ENCODE results near the gene BLM. TPM values are rescaled to one million over a fixed set of nuclear protein-coding genes. Genes with fewer than 3 reads are reported as not detected.

The BLM gene
- polyA plus RNA-seq, 1 experiment, result 2.1 TPM

DNA sequence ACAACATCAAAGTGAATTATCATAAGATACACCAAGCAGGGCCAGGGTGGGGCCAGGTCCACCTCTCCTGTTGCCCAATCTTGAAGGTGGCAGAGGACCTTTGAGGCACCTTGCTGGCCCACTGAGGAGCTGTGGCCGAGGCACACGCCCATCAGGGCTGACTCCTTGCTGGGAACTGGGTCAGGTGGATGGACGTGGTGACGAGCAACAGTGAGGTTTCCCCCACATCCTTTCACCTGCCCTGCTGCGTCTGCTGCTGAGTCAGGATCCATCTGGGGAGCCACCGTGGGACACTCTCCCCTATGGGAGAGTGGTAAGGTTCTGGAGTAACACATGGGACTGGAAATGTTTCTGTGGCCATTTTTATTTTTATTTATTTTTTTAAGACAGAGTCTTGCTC lies 134.0 kb downstream of the BLM start:
- Histone ChIP-seq H3K27me3 (ENCODE audit: control insufficient read depth, insufficient read depth, low read length) (no peaks in the 10 kb centered on the region), H3K4me3 (ENCODE audit: low read depth, low read length) (no peak overlapping the region), H3K27ac (ENCODE audit: low read depth, low read length) (no peak overlapping the region), H3K9me3 (ENCODE audit: control insufficient read depth, insufficient read depth, low read length) (no peaks in the 10 kb centered on the region)
- ChIA-PET CTCF (no interaction called here), POLR2A (no interaction called here)
- TF ChIP-seq, protein P1, sequence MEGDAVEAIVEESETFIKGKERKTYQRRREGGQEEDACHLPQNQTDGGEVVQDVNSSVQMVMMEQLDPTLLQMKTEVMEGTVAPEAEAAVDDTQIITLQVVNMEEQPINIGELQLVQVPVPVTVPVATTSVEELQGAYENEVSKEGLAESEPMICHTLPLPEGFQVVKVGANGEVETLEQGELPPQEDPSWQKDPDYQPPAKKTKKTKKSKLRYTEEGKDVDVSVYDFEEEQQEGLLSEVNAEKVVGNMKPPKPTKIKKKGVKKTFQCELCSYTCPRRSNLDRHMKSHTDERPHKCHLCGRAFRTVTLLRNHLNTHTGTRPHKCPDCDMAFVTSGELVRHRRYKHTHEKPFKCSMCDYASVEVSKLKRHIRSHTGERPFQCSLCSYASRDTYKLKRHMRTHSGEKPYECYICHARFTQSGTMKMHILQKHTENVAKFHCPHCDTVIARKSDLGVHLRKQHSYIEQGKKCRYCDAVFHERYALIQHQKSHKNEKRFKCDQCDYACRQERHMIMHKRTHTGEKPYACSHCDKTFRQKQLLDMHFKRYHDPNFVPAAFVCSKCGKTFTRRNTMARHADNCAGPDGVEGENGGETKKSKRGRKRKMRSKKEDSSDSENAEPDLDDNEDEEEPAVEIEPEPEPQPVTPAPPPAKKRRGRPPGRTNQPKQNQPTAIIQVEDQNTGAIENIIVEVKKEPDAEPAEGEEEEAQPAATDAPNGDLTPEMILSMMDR (IDR thresholded peaks at IDR 0.05; ENCODE audit: low read depth, low read length), result no peak
- DNase-seq (ENCODE audit: low read depth, low spot score), result no peak

DNA sequence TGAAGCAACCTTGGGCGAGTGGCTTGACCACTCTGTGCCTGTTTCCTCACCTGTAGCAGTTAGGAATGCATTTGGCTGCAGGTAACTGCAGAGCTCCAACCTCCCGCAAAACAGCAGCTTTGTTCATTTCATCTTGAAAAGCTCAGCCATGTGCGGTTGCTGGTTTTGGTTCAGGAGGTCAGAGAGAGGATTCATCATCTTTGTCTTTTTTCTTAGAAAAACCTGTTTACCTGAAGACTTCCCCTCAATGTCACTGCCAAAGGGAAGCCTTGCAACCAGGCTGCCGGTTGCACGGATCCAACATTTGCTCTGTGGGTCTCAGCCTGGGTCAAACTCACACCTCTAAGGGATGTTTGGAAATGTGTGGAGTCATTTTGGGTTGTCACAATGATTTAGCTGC lies 134.8 kb downstream of the BLM start:
- no peak for DNase-seq (ENCODE audit: low read depth, low spot score)
- no peak overlapping the region for H3K4me3 ChIP-seq (ENCODE audit: low read depth, low read length)
- POLR2A ChIA-PET, result interaction anchor here (0.7 kb wide), 1 partner anchor 122 kb away, joined by 5 read pairs; no protein-coding TSS in a partner anchor
- TF ChIP-seq, protein P1 (IDR thresholded peaks at IDR 0.05; ENCODE audit: low read depth, low read length), result no peak
- no peak overlapping the region for H3K27ac ChIP-seq (ENCODE audit: low read depth, low read length)
- CTCF ChIA-PET, result interaction anchor here (0.7 kb wide), 1 partner anchor 40 kb away, joined by 4 read pairs; no protein-coding TSS in a partner anchor
- no peaks in the 10 kb centered on the region for H3K9me3 ChIP-seq (ENCODE audit: control insufficient read depth, insufficient read depth, low read length)
- H3K27me3 ChIP-seq (ENCODE audit: control insufficient read depth, insufficient read depth, low read length), result no peaks in the 10 kb centered on the region

DNA sequence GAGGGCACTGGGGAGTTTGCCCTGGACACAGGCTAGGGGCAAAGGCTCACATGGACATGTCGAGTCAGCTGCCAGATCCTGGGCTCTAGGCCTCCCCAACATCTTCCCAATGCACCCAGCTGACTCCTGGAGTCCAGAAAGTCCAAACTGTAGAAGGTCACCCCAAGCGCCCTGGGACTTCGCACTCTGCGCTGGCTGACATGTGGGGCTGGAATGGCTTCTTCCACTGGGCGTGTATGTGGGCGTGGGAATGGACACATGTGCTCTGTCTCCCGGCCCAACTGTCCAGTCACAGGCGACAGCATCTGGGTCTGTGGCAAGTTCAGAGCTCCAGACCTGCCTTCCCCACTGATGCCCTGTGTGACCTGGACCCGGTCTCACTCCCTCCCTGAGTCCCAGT lies 138.0 kb downstream of the BLM start:
- Histone ChIP-seq H3K27ac (ENCODE audit: low read depth, low read length) (no peak overlapping the region), H3K27me3 (ENCODE audit: control insufficient read depth, insufficient read depth, low read length) (no peaks in the 10 kb centered on the region), H3K4me3 (ENCODE audit: low read depth, low read length) (no peak overlapping the region), H3K9me3 (ENCODE audit: control insufficient read depth, insufficient read depth, low read length) (no peaks in the 10 kb centered on the region)
- POLR2A ChIA-PET, result no interaction called here
- no peak for DNase-seq (ENCODE audit: low read depth, low spot score)
- TF ChIP-seq, protein P1 (IDR thresholded peaks at IDR 0.05; ENCODE audit: low read depth, low read length), result no peak
- CTCF ChIA-PET, result no interaction called here

DNA sequence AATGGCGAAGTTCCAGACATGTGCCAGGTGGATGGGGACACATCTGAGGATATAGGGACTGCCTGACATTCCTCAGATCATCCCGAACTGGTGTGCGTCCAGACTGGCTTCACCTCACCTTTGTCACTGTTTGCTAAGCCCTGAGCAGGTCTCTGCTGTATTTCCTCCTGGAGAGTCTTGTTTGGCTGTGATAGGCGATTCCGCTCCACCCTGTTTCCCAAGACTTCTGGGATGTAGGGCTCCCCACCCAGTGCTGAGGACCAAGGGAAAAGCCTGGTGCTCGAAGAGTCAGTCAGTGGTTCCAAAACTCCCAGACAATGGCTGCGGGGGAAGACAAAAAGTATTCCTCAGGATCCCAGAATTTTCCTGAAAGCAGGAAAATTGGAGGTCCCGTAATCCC lies 140.2 kb downstream of the BLM start:
- H3K4me3 ChIP-seq (ENCODE audit: low read depth, low read length), result no peak overlapping the region
- no peaks in the 10 kb centered on the region for H3K9me3 ChIP-seq (ENCODE audit: control insufficient read depth, insufficient read depth, low read length)
- TF ChIP-seq, protein P1 (IDR thresholded peaks at IDR 0.05; ENCODE audit: low read depth, low read length), result no peak
- ChIA-PET POLR2A (no interaction called here), CTCF (no interaction called here)
- H3K27ac ChIP-seq (ENCODE audit: low read depth, low read length), result no peak overlapping the region
- DNase-seq (ENCODE audit: low read depth, low spot score), result no peak
- H3K27me3 ChIP-seq (ENCODE audit: control insufficient read depth, insufficient read depth, low read length), result no peaks in the 10 kb centered on the region

DNA sequence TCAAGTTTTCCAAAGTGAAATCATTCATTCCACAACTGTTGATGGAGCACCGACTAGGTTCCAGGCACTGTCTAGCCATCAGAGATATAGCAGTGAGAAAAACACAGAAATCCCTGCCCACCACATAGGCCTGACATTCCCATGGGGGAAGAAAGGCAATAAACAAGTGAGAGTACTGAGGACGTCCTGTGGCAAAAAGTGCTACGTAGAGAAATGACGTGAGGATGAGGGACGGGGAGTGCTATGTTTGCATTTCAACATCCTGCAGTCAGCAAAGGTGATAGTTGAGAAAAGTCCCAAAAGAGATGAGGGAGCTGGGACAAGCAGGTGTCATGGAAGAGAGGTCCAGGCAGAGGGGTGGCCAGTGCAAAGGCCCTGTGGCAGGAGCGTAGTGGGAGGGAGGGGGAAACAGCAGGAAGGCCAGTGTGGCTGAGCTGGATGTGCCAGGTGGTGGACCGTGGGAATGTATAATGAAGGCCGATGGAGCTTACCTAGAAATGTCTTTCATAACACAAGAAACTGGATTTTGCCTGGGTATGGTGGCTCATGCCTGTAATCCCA lies 140.8 kb downstream of the BLM start:
- no peak for DNase-seq (ENCODE audit: low read depth, low spot score)
- H3K27ac ChIP-seq (ENCODE audit: low read depth, low read length), result no peak overlapping the region
- no peak overlapping the region for H3K4me3 ChIP-seq (ENCODE audit: low read depth, low read length)
- H3K27me3 ChIP-seq (ENCODE audit: control insufficient read depth, insufficient read depth, low read length), result no peaks in the 10 kb centered on the region
- ChIA-PET CTCF (no interaction called here), POLR2A (no interaction called here)
- no peaks in the 10 kb centered on the region for H3K9me3 ChIP-seq (ENCODE audit: control insufficient read depth, insufficient read depth, low read length)
- TF ChIP-seq, protein P1 (IDR thresholded peaks at IDR 0.05; ENCODE audit: low read depth, low read length), result no peak
